OCI-M2 (cell line): Measurements from ENCODE around the gene PRPF40A.
"Not testable (repeated sequence)": the region's sequence is repeated elsewhere in the genome, so short reads cannot be mapped to it uniquely, and the experiment has no call there.

Experiments
- DNase-seq: peaks from one replicate; lab custom pipeline; 2025; ENCODE audit not compliant: unreplicated experiment; lab: John Stamatoyannopoulos, UW

The PRPF40A gene

GRCh38 chr2:152717228-152718075, at the start of gene PRPF40A:
Gene PRPF40A (minus strand): TSS chr2:152717461. CDS start chr2:152717439, 22 bp downstream.
- DNase-seq = peak; percentile 46

- DNase-seq = no peak
These were observed 49.7 kb upstream of the PRPF40A start for GRCh38 chr2:152766928-152767327.

- DNase-seq = no peak
These were observed 46.4 kb upstream of the PRPF40A start for GRCh38 chr2:152763651-152764050.

GRCh38 chr2:152763208-152763607, 45.9 kb upstream of the PRPF40A start:
- DNase-seq = not testable (repeated sequence)

- no peak for DNase-seq
These were observed 44.9 kb upstream of the PRPF40A start for GRCh38 chr2:152762202-152762601.

GRCh38 chr2:152761214-152761613, 44.0 kb upstream of the PRPF40A start:
- no peak for DNase-seq

GRCh38 chr2:152759290-152760072, 42.2 kb upstream of the PRPF40A start:
- no peak for DNase-seq

GRCh38 chr2:152755029-152755428, 37.8 kb upstream of the PRPF40A start:
- no peak for DNase-seq

- not testable (repeated sequence) for DNase-seq
These were observed 30.5 kb upstream of the PRPF40A start for GRCh38 chr2:152747751-152748150.

- no peak for DNase-seq
These were observed 25.7 kb upstream of the PRPF40A start for GRCh38 chr2:152743002-152743401.

GRCh38 chr2:152740743-152741328, 23.6 kb upstream of the PRPF40A start:
- DNase-seq = no peak

GRCh38 chr2:152739705-152740104, 22.4 kb upstream of the PRPF40A start:
- not testable (repeated sequence) for DNase-seq

- no peak for DNase-seq
These were observed 21.2 kb upstream of the PRPF40A start for GRCh38 chr2:152738438-152738837.

GRCh38 chr2:152737509-152737908, 20.2 kb upstream of the PRPF40A start:
- DNase-seq = not testable (repeated sequence)

GRCh38 chr2:152730591-152731333, 13.5 kb upstream of the PRPF40A start:
- no peak for DNase-seq

- DNase-seq = no peak
These were observed 12.6 kb upstream of the PRPF40A start for GRCh38 chr2:152729844-152730243.

- DNase-seq = no peak
These were observed 6.7 kb upstream of the PRPF40A start for GRCh38 chr2:152723918-152724317.

- not testable (repeated sequence) for DNase-seq
These were observed 5.4 kb upstream of the PRPF40A start for GRCh38 chr2:152722639-152723038.

GRCh38 chr2:152720794-152721193, 3.5 kb upstream of the PRPF40A start:
- DNase-seq = no peak

- DNase-seq = no peak
These were observed 1.8 kb upstream of the PRPF40A start for GRCh38 chr2:152718909-152719645.
